ENCODE data around the gene ELOVL1.

- no peak for TF ChIP-seq CTCF (conservative IDR thresholded peaks at IDR 0.05; ENCODE audit: low read depth in 2 of 2)
- TF ChIP-seq EZH2 (IDR thresholded peaks at IDR 0.05; ENCODE audit: low read depth, unreplicated experiment), result no peak
- no peak for TF ChIP-seq NANOG (IDR thresholded peaks at IDR 0.05; ENCODE audit: borderline replicate concordance)
- TF ChIP-seq POLR2AphosphoS5 (IDR thresholded peaks at IDR 0.05; ENCODE audit: low read depth), result no peak
- TF ChIP-seq, protein P1, sequence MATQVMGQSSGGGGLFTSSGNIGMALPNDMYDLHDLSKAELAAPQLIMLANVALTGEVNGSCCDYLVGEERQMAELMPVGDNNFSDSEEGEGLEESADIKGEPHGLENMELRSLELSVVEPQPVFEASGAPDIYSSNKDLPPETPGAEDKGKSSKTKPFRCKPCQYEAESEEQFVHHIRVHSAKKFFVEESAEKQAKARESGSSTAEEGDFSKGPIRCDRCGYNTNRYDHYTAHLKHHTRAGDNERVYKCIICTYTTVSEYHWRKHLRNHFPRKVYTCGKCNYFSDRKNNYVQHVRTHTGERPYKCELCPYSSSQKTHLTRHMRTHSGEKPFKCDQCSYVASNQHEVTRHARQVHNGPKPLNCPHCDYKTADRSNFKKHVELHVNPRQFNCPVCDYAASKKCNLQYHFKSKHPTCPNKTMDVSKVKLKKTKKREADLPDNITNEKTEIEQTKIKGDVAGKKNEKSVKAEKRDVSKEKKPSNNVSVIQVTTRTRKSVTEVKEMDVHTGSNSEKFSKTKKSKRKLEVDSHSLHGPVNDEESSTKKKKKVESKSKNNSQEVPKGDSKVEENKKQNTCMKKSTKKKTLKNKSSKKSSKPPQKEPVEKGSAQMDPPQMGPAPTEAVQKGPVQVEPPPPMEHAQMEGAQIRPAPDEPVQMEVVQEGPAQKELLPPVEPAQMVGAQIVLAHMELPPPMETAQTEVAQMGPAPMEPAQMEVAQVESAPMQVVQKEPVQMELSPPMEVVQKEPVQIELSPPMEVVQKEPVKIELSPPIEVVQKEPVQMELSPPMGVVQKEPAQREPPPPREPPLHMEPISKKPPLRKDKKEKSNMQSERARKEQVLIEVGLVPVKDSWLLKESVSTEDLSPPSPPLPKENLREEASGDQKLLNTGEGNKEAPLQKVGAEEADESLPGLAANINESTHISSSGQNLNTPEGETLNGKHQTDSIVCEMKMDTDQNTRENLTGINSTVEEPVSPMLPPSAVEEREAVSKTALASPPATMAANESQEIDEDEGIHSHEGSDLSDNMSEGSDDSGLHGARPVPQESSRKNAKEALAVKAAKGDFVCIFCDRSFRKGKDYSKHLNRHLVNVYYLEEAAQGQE (IDR thresholded peaks at IDR 0.05; ENCODE audit: unreplicated experiment), result no peak
- no peak for TF ChIP-seq ZNF114 (CRISPR knock-in tag; IDR thresholded peaks at IDR 0.05)
- TF ChIP-seq EZH2phosphoT487 (IDR thresholded peaks at IDR 0.05; ENCODE audit: unreplicated experiment), result no peak
These were observed 54.0 kb downstream of the ELOVL1 start for GRCh38 chr1:43313771-43314170.

Data from GM23338 (cell line).